GM12891 (cell line): ENCODE measurements around the gene PLPPR3.
"Not testable (repeated sequence)": the region's sequence is repeated elsewhere in the genome, so short reads cannot be mapped to it uniquely, and the experiment has no call there.

Experiments
- DNase-seq: peaks from one replicate; pipeline ENCODE4 v3.0.0; 2011; ENCODE audit warnings: low spot score; ENCODE audit not compliant: insufficient read length
- FAIRE-seq: peaks from 2 replicates; lab custom pipeline; 2011; peaks lifted over from hg19 to GRCh38; lab: Jason Lieb, UNC
- PAX5 ChIP-seq: IDR thresholded peaks from 2 replicates; pipeline ENCODE4 v1.6.1; 2011; ENCODE audit warnings: low read length, moderate library complexity, mild to moderate bottlenecking; ENCODE audit not compliant: insufficient read depth, severe bottlenecking
- POLR2A ChIP-seq: IDR thresholded peaks from 2 replicates; pipeline ENCODE4 v1.6.1; 2011; ENCODE audit warnings: low read depth, low read length, control low read depth
- POLR2AphosphoS5 ChIP-seq: IDR thresholded peaks from 2 replicates; pipeline ENCODE4 v1.6.1; 2011; ENCODE audit warnings: low read depth, low read length, control low read depth
- POU2F2 ChIP-seq: IDR thresholded peaks from 2 replicates; pipeline ENCODE4 v1.6.1; 2011; ENCODE audit warnings: low read depth, mild to moderate bottlenecking, control low read depth, low read length, moderate library complexity
- SPI1 ChIP-seq: IDR thresholded peaks from 2 replicates; pipeline ENCODE4 v1.6.1; 2011; ENCODE audit warnings: low read depth, low read length, control low read depth
- TAF1 ChIP-seq: IDR thresholded peaks from 2 replicates; pipeline ENCODE4 v1.6.1; 2011; ENCODE audit warnings: low read depth, low read length, control low read depth

PLPPR3 gene

DNA sequence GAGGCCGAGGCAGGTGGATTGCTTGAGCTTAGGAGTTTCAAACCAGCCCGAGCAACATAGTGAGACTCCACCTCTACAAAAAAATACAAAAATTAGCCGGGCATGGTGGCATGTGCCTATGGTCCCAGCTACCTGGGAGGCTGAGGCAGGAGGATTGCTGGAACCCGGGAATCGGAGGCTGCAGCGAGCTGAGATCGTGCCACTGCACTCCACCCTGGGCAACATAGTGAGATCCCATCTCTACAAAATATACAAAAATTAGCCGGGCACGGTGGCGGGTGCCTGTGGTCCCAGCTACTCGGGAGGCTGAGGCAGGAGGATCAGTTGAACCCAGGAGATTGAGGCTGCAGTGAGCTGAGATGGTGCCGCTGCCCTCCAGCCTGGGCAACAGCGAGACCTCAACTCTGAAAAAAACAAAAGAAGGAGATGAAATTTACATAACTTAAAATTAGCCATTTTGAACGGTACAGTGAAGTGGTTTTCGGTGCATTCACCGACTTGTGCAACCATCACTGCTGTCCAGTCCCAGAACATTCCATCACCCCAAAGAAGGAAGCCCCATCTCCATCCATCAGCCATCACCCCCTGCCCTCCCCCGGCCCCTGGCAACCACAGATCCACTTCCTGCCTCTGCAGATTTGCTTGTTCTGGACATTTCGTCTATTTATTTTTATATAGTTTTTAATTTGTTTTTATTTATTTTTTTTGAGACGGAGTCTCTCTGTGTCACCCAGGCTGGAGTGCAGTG, 4.3 kb upstream of the PLPPR3 start:
- TF ChIP-seq PAX5 (no peak), POLR2AphosphoS5 (no peak), POLR2A (no peak), POU2F2 (no peak), SPI1 (no peak), TAF1 (no peak)
- DNase-seq (no peak), FAIRE-seq (no peak)

DNA sequence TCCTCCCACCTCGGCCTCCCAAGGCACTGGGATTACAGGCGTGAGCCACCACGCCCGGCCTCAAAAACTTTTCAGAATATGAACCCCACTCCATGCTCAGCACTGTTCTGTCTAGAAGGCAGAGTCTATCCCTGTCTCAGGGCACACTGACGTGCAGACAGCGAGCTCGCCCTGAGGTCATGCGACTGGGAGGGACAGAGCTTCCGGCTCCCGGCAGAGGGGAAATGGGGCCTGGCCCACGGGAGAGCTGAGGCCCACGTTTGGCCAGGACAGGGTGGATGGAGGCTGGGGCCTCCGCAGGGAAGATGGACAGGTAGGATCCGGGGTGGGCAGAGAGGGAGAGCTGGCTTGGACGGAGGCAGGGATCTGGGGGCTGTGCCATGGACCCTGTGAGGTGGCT, 3.1 kb upstream of the PLPPR3 start:
- no peak for DNase-seq
- TF ChIP-seq SPI1 (no peak), POU2F2 (no peak), TAF1 (no peak), POLR2AphosphoS5 (no peak), POLR2A (no peak), PAX5 (no peak)
- FAIRE-seq: no peak

- TF ChIP-seq SPI1 (no peak), PAX5 (no peak), POLR2AphosphoS5 (no peak), POU2F2 (no peak), POLR2A (no peak), TAF1 (no peak)
- DNase-seq: no peak
- no peak for FAIRE-seq
Measured at GRCh38 chr19:823565-824121, 1.9 kb upstream of the PLPPR3 start.

DNA sequence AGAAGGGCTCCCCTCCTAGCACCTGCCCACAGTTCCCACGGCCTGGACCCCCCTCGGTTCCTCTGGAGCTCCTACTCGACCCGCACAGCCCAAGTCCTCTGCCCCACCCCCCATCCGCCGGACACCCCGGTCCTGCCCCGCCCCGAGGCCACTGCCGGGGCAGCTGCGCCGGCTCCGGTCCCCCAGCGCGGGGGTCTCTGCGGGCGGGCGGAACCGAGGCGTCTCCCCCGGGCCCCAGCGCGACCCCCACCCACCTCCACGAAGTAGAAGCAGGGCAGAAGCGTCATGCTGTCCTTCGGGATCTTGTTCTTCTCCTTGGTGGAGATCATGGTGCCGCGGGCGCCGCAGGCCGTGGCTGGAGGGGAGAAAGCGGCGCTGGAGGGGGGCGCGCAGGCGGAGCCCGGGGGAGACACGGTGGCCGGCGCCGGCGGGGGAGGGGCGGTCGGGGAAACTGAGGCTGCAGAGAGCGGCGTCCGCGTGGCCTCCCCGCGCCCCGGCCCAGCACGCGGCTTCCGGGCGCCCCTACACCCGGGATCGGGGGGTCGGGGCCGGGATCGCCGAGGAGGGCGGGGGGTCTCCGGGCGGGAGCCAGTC, 427 bp downstream of the PLPPR3 start:
- no peak for FAIRE-seq
- DNase-seq: no peak
- TF ChIP-seq SPI1 (no peak), PAX5 (no peak), POU2F2 (no peak), POLR2AphosphoS5 (no peak), TAF1 (no peak), POLR2A (no peak)

GRCh38 chr19:820212-820611, 1.5 kb downstream of the PLPPR3 start:
- not testable (repeated sequence) for FAIRE-seq, DNase-seq

GRCh38 chr19:816500-816857, 5.3 kb downstream of the PLPPR3 start:
- no peak for TF ChIP-seq POLR2A
- TF ChIP-seq POLR2AphosphoS5: no peak
- TF ChIP-seq SPI1: no peak
- TF ChIP-seq POU2F2: no peak
- TF ChIP-seq TAF1: no peak
- TF ChIP-seq PAX5: no peak
- FAIRE-seq: peak; percentile 57

DNA sequence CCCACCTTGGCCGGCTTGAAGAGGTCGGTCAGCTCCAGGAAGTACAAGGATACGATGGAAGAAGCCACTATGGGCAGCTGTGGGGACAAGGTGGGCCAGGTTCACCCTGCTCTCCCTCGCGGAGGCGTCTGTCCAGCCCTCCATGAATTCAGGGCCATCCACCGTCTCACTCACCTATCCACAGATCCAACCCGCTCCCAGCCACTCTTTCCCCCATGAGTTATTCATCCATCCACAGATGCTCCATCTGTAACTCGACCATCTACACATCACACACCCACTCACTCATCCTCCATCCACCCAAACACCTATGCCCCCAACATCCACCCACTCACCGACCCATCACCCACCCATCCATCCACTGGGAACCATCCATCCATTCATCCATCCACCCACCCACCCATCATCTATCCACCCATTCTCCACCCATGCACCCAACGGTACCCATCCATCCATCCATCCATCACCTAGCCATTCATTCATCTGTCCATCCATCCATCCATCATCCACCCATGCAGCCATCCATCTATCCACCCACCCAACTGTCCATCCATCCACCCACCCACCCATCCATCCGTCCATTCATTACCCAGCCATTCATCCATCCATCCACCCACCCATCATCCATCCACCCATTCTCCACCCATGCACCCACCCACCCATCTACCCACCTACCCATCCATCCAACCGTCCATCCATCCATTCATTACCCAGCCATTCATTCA, 5.8 kb downstream of the PLPPR3 start:
- TF ChIP-seq POU2F2 (0 out of 2 replicates have a peak, but pooled peaks have one; percentile 21), SPI1 (no peak), POLR2AphosphoS5 (peak; percentile 89), POLR2A (peak; percentile 86)
- peak; percentile 41 for FAIRE-seq
- DNase-seq: no peak

More at GRCh38 chr19:816500-816857, 5.3 kb downstream of the PLPPR3 start:
- DNase-seq: no peak

- no peak; the same call in 1 of the 2 replicates for TF ChIP-seq POU2F2
- TF ChIP-seq POLR2A: peak; percentile 0; the same call in 1 of the 2 replicates
- TF ChIP-seq SPI1: no peak
- no peak for TF ChIP-seq PAX5
- no peak for TF ChIP-seq TAF1
- TF ChIP-seq POLR2AphosphoS5: no peak; the same call in none of the 2 replicates
- DNase-seq: peak; percentile 35
- FAIRE-seq: no peak
Measured at GRCh38 chr19:815079-815774, 6.5 kb downstream of the PLPPR3 start.
